NCI-H1417 treated with DMSO at 0.1 percent for 48 hours (cell line): Measurements from ENCODE around the gene SRSF1.
"Not testable (repeated sequence)": the region's sequence is repeated elsewhere in the genome, so short reads cannot be mapped to it uniquely, and the experiment has no call there.

Experiments
- DNase-seq: peaks from one replicate; lab custom pipeline; 2025; lab: John Stamatoyannopoulos, UW

SRSF1 gene

GRCh38 chr17:57988301-57989250 is 18.5 kb downstream of the SRSF1 start:
- no peak for DNase-seq

- no peak for DNase-seq
Observed at GRCh38 chr17:57987581-57988300, 19.3 kb downstream of the SRSF1 start, which contains the start of gene VEZF1. TSS of gene VEZF1 (minus strand) at chr17:57988254. CDS start at chr17:57988111, 143 bp downstream.

- no peak for DNase-seq
Observed at GRCh38 chr17:57986841-57987580, 20.0 kb downstream of the SRSF1 start.

- no peak for DNase-seq
Observed at GRCh38 chr17:57985675-57985974, 21.4 kb downstream of the SRSF1 start.

- no peak for DNase-seq
Observed at GRCh38 chr17:57984936-57985674, 21.9 kb downstream of the SRSF1 start.

GRCh38 chr17:57984261-57984890 is 22.7 kb downstream of the SRSF1 start:
- no peak for DNase-seq

- no peak for DNase-seq
Observed at GRCh38 chr17:57983446-57983845, 23.6 kb downstream of the SRSF1 start.

- no peak for DNase-seq
Observed at GRCh38 chr17:57982452-57983170, 24.4 kb downstream of the SRSF1 start.

- DNase-seq = no peak
Observed at GRCh38 chr17:57980522-57980921, 26.5 kb downstream of the SRSF1 start.

GRCh38 chr17:57979076-57979475 is 28.0 kb downstream of the SRSF1 start:
- DNase-seq = no peak

- DNase-seq = no peak
Observed at GRCh38 chr17:57976594-57976993, 30.5 kb downstream of the SRSF1 start.

GRCh38 chr17:57975044-57975443 is 32.0 kb downstream of the SRSF1 start:
- DNase-seq = no peak

- DNase-seq = not testable (repeated sequence)
Observed at GRCh38 chr17:57974053-57974824, 32.8 kb downstream of the SRSF1 start.

GRCh38 chr17:57972151-57972550 is 34.9 kb downstream of the SRSF1 start:
- DNase-seq = no peak

- no peak for DNase-seq
Observed at GRCh38 chr17:57971572-57971971, 35.5 kb downstream of the SRSF1 start.

GRCh38 chr17:57970710-57971109 is 36.3 kb downstream of the SRSF1 start:
- no peak for DNase-seq

GRCh38 chr17:57968456-57968855 is 38.6 kb downstream of the SRSF1 start:
- DNase-seq = no peak

- DNase-seq = no peak
Observed at GRCh38 chr17:57966875-57967274, 40.2 kb downstream of the SRSF1 start.

GRCh38 chr17:57966246-57966645 is 40.8 kb downstream of the SRSF1 start:
- no peak for DNase-seq
